HCT116 (cell line): Measurements from ENCODE around the gene PDE4D. TPM values are rescaled to one million over a fixed set of nuclear protein-coding genes. Genes with fewer than 3 reads are reported as not detected.

Source experiments
- ATAC-seq: fragments of 200-7000 bp; cut with Tn5 transposase; 2 replicates; pipeline ENCODE4 v1.9.1; 2020; ENCODE audit warnings: mild to moderate bottlenecking, moderate library complexity
- BruUV-seq: library from RNA; stranded (reverse); fragments of 400-500 nt; replicated peaks from 2 replicates; lab custom pipeline; 2021; lab: Mats Ljungman, UMichigan
- CTCF ChIA-PET: fragments of 300-600 bp; sonication (Branson Sonifier 250); formaldehyde crosslinking; loops from one replicate; lab custom pipeline; 2021; ENCODE audit warnings: antibody characterized with exemption; lab: Charles Lee
- POLR2A ChIA-PET: fragments of 300-600, 350-600 bp; sonication (Branson Sonifier 250); formaldehyde crosslinking; loops from one replicate; lab custom pipeline; 2021; ENCODE audit warnings: antibody characterized with exemption; lab: Charles Lee
- RAD21 ChIA-PET, 2 experiments: fragments of 300-600 bp; sonication (Branson Sonifier 250); formaldehyde crosslinking; loops; one replicate each; lab custom pipeline; 2023; ENCODE audit warnings: low total read pairs in 2 of 2; ENCODE audit not compliant: uncharacterized antibody in 2 of 2, unreplicated experiment in 2 of 2, low non-redundant PET in 1 of 2; lab: Charles Lee
- DNase-seq: peaks from one replicate; pipeline ENCODE4 v3.0.0-alpha.2; 2010; ENCODE audit warnings: low read depth, low spot score
- H2AFZ ChIP-seq: fragments of 200-600 bp; shearing (Covaris generic), sonication (generic); 2 replicates; pipeline ENCODE4 v1.6.1; 2017; ENCODE audit warnings: low read depth, mixed run types, mixed read lengths, antibody characterized with exemption, low read length; ENCODE audit not compliant: poor library complexity, severe bottlenecking
- H3K27ac ChIP-seq: 2 replicates; pipeline ENCODE4 v1.5.1; 2012; ENCODE audit warnings: low read depth, low read length
- H3K27me3 ChIP-seq: fragments of 200-600 bp; sonication (generic); 2 replicates; pipeline ENCODE4 v1.6.1; 2016; ENCODE audit warnings: mixed run types, low read length, mixed read lengths; ENCODE audit not compliant: insufficient read depth
- H3K36me3 ChIP-seq, 2 experiments: fragments of 200-500 bp in 1 of 2; fragments of 200-600 bp in 1 of 2; sonication (Bioruptor generic) in 1 of 2; sonication (generic) in 1 of 2; 2 replicates each; pipeline versions ENCODE4 v1.5.1 to v1.6.1; 2014 to 2016; ENCODE audit warnings: low read length in 2 of 2, inconsistent platforms in 1 of 2, mixed read lengths in 1 of 2, mixed run types in 1 of 2; ENCODE audit not compliant: insufficient read depth in 2 of 2, control insufficient read depth in 1 of 2
- H3K4me1 ChIP-seq, 2 experiments: fragments of 200-600 bp in 1 of 2; sonication (generic) in 1 of 2; 2 replicates each; pipeline versions ENCODE4 v1.5.1 to v1.6.1; 2012 to 2017; ENCODE audit warnings: low read length in 2 of 2, inconsistent platforms in 1 of 2, mild to moderate bottlenecking in 1 of 2, mixed read lengths in 1 of 2, mixed run types in 1 of 2, moderate library complexity in 1 of 2; ENCODE audit not compliant: insufficient read depth in 2 of 2, control insufficient read depth in 1 of 2
- H3K4me2 ChIP-seq: fragments of 200-600 bp; sonication (generic); 2 replicates; pipeline ENCODE4 v1.6.1; 2017; ENCODE audit warnings: mixed run types, low read length, mixed read lengths
- H3K4me3 ChIP-seq, 2 experiments: fragments of 200-600 bp in 1 of 2; sonication (generic) in 1 of 2; replicated peaks in 1 of 2; 2 replicates each; pipeline ENCODE4 v1.5.1; 2011 to 2016; ENCODE audit warnings: low read length in 2 of 2, control low read depth in 1 of 2, low read depth in 1 of 2, mild to moderate bottlenecking in 1 of 2, mixed read lengths in 1 of 2, mixed run types in 1 of 2
- H3K79me2 ChIP-seq: fragments of 200-600 bp; sonication (generic); 2 replicates; pipeline ENCODE4 v1.6.1; 2017; ENCODE audit warnings: mild to moderate bottlenecking, mixed run types, low read length, moderate library complexity, mixed read lengths; ENCODE audit not compliant: insufficient read depth
- H3K9ac ChIP-seq: fragments of 200-600 bp; sonication (generic); 2 replicates; pipeline ENCODE4 v1.6.1; 2016; ENCODE audit warnings: low read length, mixed read lengths
- H3K9me2 ChIP-seq: fragments of 200-600 bp; sonication (generic), shearing (Covaris generic); 2 replicates; pipeline ENCODE4 v1.6.1; 2017; ENCODE audit warnings: mixed run types, mild to moderate bottlenecking, moderate library complexity; ENCODE audit not compliant: insufficient read depth
- H3K9me3 ChIP-seq, 2 experiments: fragments of 200-500 bp in 1 of 2; fragments of 200-600 bp in 1 of 2; sonication (Bioruptor generic) in 1 of 2; sonication (generic) in 1 of 2; 2 replicates each; pipeline ENCODE4 v1.6.1; 2014 to 2017; ENCODE audit warnings: low read length in 2 of 2, mixed read lengths in 2 of 2, inconsistent platforms in 1 of 2, low read depth in 1 of 2, mild to moderate bottlenecking in 1 of 2, mixed run types in 1 of 2, moderate library complexity in 1 of 2; ENCODE audit not compliant: control insufficient read depth in 1 of 2, insufficient read depth in 1 of 2
- H4K20me1 ChIP-seq: fragments of 200-600 bp; sonication (generic), shearing (Covaris generic); 2 replicates; pipeline ENCODE4 v1.6.1; 2017; ENCODE audit warnings: mixed run types, mild to moderate bottlenecking, moderate library complexity; ENCODE audit not compliant: insufficient read depth
- CBX3 ChIP-seq: IDR thresholded peaks from 2 replicates; pipeline ENCODE4 v1.6.1; 2012; ENCODE audit warnings: low read depth
- EGR1 ChIP-seq: IDR thresholded peaks from 2 replicates; pipeline ENCODE4 v1.6.1; 2012; ENCODE audit warnings: low read depth
- ELF1 ChIP-seq: IDR thresholded peaks from 2 replicates; pipeline ENCODE4 v1.6.1; 2012; ENCODE audit warnings: low read depth, borderline replicate concordance
- EZH2 ChIP-seq: fragments of 200-600 bp; sonication (generic); IDR thresholded peaks from 2 replicates; pipeline ENCODE4 v1.6.1; 2017; ENCODE audit warnings: antibody characterized with exemption, mixed run types
- EZH2phosphoT487 ChIP-seq: fragments of 200-600 bp; IDR thresholded peaks from 2 replicates; pipeline ENCODE4 v1.6.1; 2018; ENCODE audit warnings: antibody characterized with exemption, borderline replicate concordance
- RAD21 ChIP-seq: IDR thresholded peaks from 2 replicates; pipeline ENCODE4 v1.6.1; 2012; ENCODE audit warnings: low read depth, mild to moderate bottlenecking
- SIN3A ChIP-seq: IDR thresholded peaks from 2 replicates; pipeline ENCODE4 v1.6.1; 2012; ENCODE audit warnings: low read depth
- SP1 ChIP-seq: IDR thresholded peaks from 2 replicates; pipeline ENCODE4 v1.6.1; 2012; ENCODE audit warnings: low read depth
- ZNF274 ChIP-seq: fragments of 200-500 bp; sonication (Bioruptor generic); IDR thresholded peaks from 2 replicates; pipeline ENCODE4 v1.6.1; 2014; ENCODE audit warnings: mild to moderate bottlenecking, low read depth, low read length, inconsistent platforms
- intact Hi-C: fragments of 100-400 bp; cut with micrococcal nuclease; formaldehyde crosslinking; loops from 2 replicates; pipeline ENCODE4 v1.10.0; 2022
- total RNA-seq: library from RNA; stranded (reverse); gene quantifications from one replicate; pipeline ENCODE4 v1.2.1, GENCODE V29; 2021; ENCODE audit not compliant: unreplicated experiment

The PDE4D gene
- total RNA-seq, 1 experiment from 2014 or later = 1.1 TPM

- Histone ChIP-seq H3K4me3 (no peak overlapping the region), H3K9me3 (no peaks in the 10 kb centered on the region), H3K79me2 (no peaks in the 10 kb centered on the region), H3K9ac (no peak overlapping the region), H3K4me1 (peaks cover 2 to 20% of the 10 kb centered on the region in 2 experiments; a peak in 2 of 4 replicates), H3K27ac (no peak overlapping the region), H3K36me3 (no peaks in the 10 kb centered on the region), H4K20me1 (no peaks in the 10 kb centered on the region), H2AFZ (no peak overlapping the region), H3K4me2 (no peak overlapping the region), H3K27me3 (peaks cover 40% of the 10 kb centered on the region)
- no TSS peak for BruUV-seq
- ChIA-PET POLR2A (no interaction called here), RAD21 (no interaction called here), CTCF (no interaction called here)
- intact Hi-C loops = no loop called here
- no peak for ATAC-seq
- TF ChIP-seq ELF1 = no peak
- TF ChIP-seq EZH2 = no peak
- TF ChIP-seq ZNF274 = no peak
- no peak for TF ChIP-seq EGR1
- TF ChIP-seq RAD21 = no peak
- TF ChIP-seq SIN3A = no peak
- no peak for TF ChIP-seq EZH2phosphoT487
- no peak for TF ChIP-seq SP1
- TF ChIP-seq, all 23 proteins: peak for 0
- no peak for DNase-seq
- H3K9me2 ChIP-seq = no peaks in the 10 kb centered on the region
Observed at GRCh38 chr5:59037453-59037852, 856.1 kb downstream of the PDE4D start.

- CTCF ChIA-PET = no interaction called here
- POLR2A ChIA-PET = no interaction called here
- Histone ChIP-seq H3K27ac (no peak overlapping the region), H3K4me2 (no peak overlapping the region), H3K36me3 (no peaks in the 10 kb centered on the region), H2AFZ (no peak overlapping the region), H3K9ac (no peak overlapping the region), H4K20me1 (no peaks in the 10 kb centered on the region), H3K79me2 (no peaks in the 10 kb centered on the region), H3K9me3 (no peaks in the 10 kb centered on the region), H3K4me1 (peaks cover 2 to 16% of the 10 kb centered on the region in 2 experiments; a peak in 2 of 4 replicates), H3K9me2 (no peaks in the 10 kb centered on the region), H3K27me3 (peaks cover 36% of the 10 kb centered on the region), H3K4me3 (no peak overlapping the region)
- TF ChIP-seq SP1 = no peak
- TF ChIP-seq CBX3 = no peak
- TF ChIP-seq EGR1 = no peak
- intact Hi-C loops = no loop called here
- RAD21 ChIA-PET = no interaction called here
- DNase-seq (no peak), ATAC-seq (no peak)
- no TSS peak for BruUV-seq
Observed at GRCh38 chr5:59037041-59037440, 856.5 kb downstream of the PDE4D start.
